GM19468 (cell line): ENCODE results near the gene FOXD3.
"Not testable (repeated sequence)": the region's sequence is repeated elsewhere in the genome, so short reads cannot be mapped to it uniquely, and the experiment has no call there.

ENCODE experiments used
- ATAC-seq: cut with Tn5 transposase; IDR thresholded peaks from one replicate; pipeline ENCODE4 v1.9.1; 2021; ENCODE audit warnings: mild to moderate bottlenecking, moderate library complexity, moderate number of reproducible peaks; ENCODE audit not compliant: unreplicated experiment; ENCODE audit errors: extremely low read depth

Gene FOXD3

DNA sequence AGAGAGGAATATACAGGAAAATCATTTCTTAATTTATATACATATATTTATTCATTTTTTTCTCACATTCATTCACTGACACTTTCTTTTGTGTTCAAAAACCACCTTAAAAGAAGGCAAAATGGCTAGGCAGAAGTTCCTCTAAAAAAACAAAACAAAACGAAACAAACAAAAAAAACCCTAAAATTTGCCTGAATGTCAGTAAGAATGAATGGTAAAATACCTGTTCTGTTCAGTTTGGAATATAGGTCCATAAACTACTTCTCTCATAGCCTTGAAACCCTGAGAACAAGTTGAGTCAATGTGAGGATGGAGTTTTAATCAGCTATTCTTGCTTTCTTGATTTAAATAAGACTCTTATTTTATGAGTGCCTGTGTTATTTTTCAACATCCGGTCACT, 30.4 kb downstream of the FOXD3 start:
- ATAC-seq = no peak

DNA sequence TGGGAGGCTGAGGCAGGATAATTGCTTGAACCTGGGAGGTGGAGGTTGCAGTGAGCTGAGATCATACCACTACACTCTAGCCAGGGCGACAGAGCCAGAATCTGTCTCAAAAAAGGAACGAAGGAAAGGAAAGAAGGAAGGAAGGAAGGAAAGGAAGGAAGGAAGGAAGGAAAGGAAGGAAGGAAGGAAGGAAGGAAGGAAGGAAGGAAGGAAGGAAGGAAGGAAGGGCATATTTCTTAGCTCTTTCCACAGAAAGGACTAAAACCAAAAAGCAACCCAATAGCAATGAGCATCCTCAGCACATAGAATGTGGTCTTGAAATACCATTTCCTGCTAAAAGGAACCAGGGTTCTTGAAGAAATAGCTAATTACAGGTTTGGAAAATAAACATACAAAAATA, 33.9 kb downstream of the FOXD3 start:
- ATAC-seq = not testable (repeated sequence)

DNA sequence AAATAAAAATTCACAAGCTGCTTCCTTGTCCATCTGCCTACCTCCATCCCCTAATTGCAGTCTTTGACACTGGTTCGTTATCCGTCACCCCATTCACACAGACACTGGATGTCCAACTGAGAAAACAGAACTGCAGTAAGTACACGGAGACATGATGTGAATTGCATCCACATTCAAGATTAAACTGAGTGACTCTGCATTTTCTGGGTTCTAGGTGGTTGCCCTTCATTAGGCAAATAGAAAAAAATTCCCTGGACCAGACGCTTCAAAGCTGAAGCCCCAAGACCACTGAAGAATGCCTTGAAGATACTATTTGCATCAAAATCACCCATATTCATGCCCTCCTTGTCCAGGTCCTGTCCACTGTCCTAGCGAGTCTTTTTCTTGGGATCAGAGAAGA, 37.2 kb downstream of the FOXD3 start:
- no peak for ATAC-seq

DNA sequence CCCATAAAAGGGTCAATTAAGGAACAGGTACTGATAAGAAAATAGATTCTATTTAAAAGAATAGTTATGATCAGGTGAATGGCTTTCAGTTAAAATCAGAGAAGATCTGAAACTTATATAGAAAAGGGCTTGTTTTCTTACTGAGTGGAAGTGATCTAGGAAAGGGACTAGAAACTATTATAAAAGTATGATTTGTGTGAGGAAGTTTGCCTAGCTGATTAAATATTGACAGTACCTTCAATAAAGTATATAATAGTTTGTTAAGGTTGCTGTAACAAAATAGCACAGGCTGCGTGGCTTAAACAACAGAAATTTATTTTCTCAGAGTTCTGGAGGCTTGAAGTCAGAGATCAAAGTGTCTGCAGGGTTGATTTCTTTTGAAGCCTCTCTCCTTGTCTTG, 39.7 kb downstream of the FOXD3 start:
- ATAC-seq = no peak

DNA sequence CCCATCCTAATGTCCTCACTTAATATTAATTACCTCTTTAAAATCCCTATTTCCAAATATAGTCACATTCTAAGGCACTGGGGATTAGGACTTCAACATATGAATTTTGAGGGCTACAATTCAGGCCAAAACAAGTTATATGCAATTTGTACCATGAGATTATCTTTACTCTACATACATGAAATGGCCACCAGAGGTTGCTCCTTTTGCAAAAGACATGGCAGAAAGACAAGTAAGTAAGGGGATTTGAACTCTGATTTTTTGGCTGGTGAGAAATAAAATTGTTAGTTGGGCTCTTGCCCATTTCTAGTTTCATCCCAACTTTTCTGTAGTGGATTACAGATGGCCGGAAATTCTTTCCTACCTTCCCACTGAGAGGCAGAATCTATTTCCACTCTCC, 40.2 kb downstream of the FOXD3 start:
- no peak for ATAC-seq

DNA sequence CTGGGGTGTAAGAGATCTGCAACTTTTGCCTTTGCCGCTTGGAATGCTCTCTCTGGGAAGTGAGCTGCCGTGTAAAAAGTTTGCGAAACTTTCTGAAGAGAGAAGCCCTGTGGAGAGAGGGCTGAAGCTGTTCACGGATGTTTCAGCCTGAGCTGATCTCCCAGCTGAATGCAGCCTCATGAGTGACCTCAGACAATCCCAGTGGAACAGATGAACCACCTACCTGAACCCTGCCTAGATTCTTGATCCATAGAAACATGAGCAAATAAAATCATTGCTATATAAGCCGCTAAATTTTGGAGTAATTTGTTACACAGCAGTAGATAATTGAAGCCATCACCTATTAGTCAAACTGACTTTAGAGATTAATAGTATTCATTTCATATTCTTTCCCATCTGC, 40.6 kb downstream of the FOXD3 start:
- ATAC-seq = no peak

DNA sequence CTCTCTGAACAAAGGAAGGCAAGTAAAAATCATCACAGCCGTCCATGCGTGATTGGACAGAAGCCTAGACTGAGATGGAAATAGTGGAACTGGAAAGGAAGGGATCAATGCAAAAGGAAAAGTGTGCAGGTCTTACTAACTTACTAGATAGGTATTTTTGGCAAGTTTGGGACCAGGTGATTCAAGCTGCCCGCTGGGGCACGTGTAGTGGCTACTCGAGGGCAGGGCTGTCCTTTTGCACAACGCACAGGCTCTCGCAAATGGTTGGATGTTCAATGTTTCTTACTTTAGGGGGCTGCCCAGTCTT, 44.5 kb downstream of the FOXD3 start:
- ATAC-seq = no peak

DNA sequence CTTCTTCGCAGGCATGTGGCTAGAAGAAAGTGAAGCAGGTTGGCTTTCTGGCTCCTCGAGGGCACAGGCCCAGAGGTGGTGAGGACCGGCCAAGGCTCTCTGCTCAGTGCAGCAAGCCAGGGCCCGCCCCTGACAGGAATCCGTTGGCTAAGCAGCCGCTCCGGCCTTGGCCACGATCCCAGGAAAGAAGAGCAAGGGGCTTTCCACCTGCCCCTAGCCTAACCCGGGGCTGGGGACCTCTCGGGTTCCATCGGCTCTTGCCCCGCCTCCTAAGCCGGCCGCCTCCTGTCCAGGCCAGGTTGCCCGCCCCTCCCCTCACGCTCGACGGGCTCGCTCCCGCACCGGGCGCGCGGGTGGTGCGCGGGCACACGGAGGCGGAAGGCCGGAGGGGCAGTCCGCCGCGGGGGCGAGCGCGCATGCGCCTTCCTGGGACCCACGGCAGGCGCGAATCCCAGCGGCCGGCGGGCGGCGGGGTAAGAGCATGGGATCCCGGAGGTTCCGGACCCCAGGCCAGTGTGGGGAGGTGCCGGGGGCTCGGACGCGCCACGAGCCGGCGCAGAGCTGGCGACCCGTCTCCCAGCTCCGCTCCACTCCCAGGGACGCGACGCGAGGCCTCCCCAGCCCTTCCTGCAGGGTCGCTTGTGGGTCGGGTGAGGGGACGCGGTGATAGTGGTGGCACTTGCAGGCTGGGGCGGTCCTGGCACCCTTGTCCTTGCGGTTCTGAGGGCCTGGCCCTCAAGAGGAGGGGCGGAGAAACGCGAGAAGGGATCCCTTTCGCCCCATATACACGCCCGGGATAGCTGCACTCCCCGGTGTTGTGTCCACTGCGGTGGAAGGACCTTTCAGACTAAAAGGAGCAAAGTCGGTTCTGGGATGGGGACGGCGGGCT, 45.1 kb downstream of the FOXD3 start, which contains the start of gene ALG6:
Gene ALG6, plus strand, starts transcription at position 413 of the 889 bp plus-strand sequence. CDS start 3,351 bp downstream, outside the sequence.
- peak; percentile 90 for ATAC-seq

DNA sequence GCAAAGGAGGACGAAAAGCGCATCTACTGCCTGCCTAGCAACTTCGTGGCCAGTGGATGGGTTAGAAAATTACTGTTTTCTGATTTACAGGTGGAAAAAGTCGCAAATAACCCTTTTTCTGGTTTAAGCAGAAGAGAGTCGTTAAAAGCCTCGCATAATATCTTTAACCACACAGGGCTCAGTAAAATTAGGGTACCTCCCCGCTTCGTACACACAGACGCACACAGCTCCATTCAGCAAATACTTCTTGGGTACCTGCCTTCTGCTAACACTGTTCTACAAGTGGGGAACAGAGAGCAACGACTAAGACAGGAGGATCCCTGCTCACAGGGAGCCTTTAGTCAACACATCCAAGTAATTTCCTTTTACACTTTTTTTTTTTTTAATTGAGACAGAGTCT, 45.8 kb downstream of the FOXD3 start:
- no peak for ATAC-seq
